Ovary (tissue), 9 donors: ENCODE measurements around the gene FUBP1. TPM values are rescaled to one million over a fixed set of nuclear protein-coding genes. Genes with fewer than 3 reads are reported as not detected.

Experiments
- DNase-seq, 5 donors: peaks; one replicate each; pipeline ENCODE4 v3.0.0-alpha.2; 2019 to 2020
- H3K27ac ChIP-seq, 2 donors: fragments of 200-600 bp; one replicate each; pipeline versions ENCODE4 v1.5.1 to v1.8.0; 2019 to 2022
- H3K27me3 ChIP-seq: fragments of 200-600 bp; one replicate; pipeline ENCODE4 v1.8.0; 2022
- H3K36me3 ChIP-seq: fragments of 200-600 bp; sonication (generic); one replicate; pipeline ENCODE4 v1.5.1; 2019
- H3K4me1 ChIP-seq: one replicate; pipeline ENCODE4 v1.8.1; 2013; ENCODE audit warnings: mild to moderate bottlenecking, moderate library complexity; ENCODE audit not compliant: insufficient read depth
- H3K4me3 ChIP-seq: fragments of 200-600 bp; sonication (generic); one replicate; pipeline ENCODE4 v1.5.1; 2017
- H3K9me3 ChIP-seq, 2 donors: fragments of 200-600 bp in 1 of 2; sonication (generic) in 1 of 2; one replicate each; pipeline versions ENCODE4 v1.5.1 to v1.8.1; 2013 to 2019; ENCODE audit warnings: mild to moderate bottlenecking in 1 of 2, moderate library complexity in 1 of 2
- EP300 ChIP-seq: sonication (generic); formaldehyde crosslinking; IDR thresholded peaks from one replicate; pipeline ENCODE4 v1.6.1; 2017; ENCODE audit warnings: antibody characterized with exemption
- POLR2A ChIP-seq: fragments of 450-650 bp; IDR thresholded peaks from one replicate; pipeline ENCODE4 v1.6.1; 2017; ENCODE audit warnings: antibody characterized with exemption, mild to moderate bottlenecking, moderate library complexity
- WGBS, 3 donors: extraction: QIAGEN DNeasy Blood & Tissue Kit in 1 of 3; methylation state at CpG; one replicate each; pipeline versions ENCODE4 v1.1.5 to v1.1.7; 2013 to 2017; 5-methylcytosine and 5-hydroxymethylcytosine counted together
- intact Hi-C, 4 donors: fragments of 100-400 bp; cut with DNase I; formaldehyde crosslinking; loops; one replicate each; pipeline versions ENCODE4 v1.11.0 to v1.15.1; 2022 to 2023
- polyA plus RNA-seq, 2 donors: library from polyadenylated mRNA; stranded (reverse); fragments of 200-250 nt in 1 of 2; fragments of 350-450 nt in 1 of 2; fragmentation: Illumina TruSeq in 1 of 2; extraction: RNeasy Lipid Tissue Mini Kit (QIAGEN cat#74804) in 1 of 2; gene quantifications; one replicate each; pipeline ENCODE4 v1.2.3, GENCODE V29; 2013 to 2014
- total RNA-seq, 7 donors: library from RNA; depleted of rRNA in 2 of 7; stranded (reverse); fragments of >200 nt in 2 of 7; fragmentation: NEBNext Ultra II Directional in 3 of 7; extraction: Animal tissue kit (Norgen Biotek cat#: 25700) in 3 of 7; gene quantifications; one replicate each; pipeline versions ENCODE4 v1.1.0 to v1.2.4, GENCODE V29; 2016 to 2023
- TF ChIP-seq, protein P1 (sequence below), 3 donors: fragments of 450-650 bp in 2 of 3; fragments of 200-600 bp in 1 of 3; IDR thresholded peaks; one replicate each; pipeline versions ENCODE4 v1.5.1 to v1.8.0; 2016 to 2022; ENCODE audit warnings: antibody characterized with exemption in 3 of 3, mild to moderate bottlenecking in 1 of 3
- donor health status: DM: no; HTN: no; CAD: no; lungs with moderate emphysema.
- donor health status: DM: no; HTN: no; CAD: no.
- donor health status: Bipolar disorder and iron deficiency.
- donor health status: DM: yes; HTN: yes; CAD: no.
- donor health status: DM: no; HTN: no; CAD: no.
- donor health status: DM: yes; HTN: yes; CAD: no.

FUBP1 gene
- total and polyA plus RNA-seq, 9 donors: 78.8 to 169 (median 115) TPM

DNA sequence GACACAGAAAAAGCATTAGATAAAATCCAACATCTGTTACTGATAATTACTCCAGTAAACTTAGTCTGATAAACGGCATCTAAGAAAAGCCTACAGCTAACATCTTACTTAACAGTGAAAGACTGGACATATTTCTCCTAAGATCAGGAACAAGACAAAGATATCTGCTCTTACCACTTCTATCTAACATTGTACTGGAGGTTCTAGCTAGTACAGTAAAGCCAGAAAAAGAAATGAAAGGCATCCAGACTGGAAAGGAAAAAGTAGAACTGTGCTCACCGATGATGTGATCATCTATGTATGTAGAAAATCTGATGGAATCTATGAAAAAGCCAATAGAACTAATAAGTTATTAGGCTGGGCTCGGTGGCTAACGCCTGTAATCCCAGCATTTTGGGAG is 68.8 kb downstream of the FUBP1 start:
- H3K27ac ChIP-seq: no peak overlapping the region
- TF ChIP-seq EP300 (no peak), POLR2A (no peak)
- TF ChIP-seq, protein P1, sequence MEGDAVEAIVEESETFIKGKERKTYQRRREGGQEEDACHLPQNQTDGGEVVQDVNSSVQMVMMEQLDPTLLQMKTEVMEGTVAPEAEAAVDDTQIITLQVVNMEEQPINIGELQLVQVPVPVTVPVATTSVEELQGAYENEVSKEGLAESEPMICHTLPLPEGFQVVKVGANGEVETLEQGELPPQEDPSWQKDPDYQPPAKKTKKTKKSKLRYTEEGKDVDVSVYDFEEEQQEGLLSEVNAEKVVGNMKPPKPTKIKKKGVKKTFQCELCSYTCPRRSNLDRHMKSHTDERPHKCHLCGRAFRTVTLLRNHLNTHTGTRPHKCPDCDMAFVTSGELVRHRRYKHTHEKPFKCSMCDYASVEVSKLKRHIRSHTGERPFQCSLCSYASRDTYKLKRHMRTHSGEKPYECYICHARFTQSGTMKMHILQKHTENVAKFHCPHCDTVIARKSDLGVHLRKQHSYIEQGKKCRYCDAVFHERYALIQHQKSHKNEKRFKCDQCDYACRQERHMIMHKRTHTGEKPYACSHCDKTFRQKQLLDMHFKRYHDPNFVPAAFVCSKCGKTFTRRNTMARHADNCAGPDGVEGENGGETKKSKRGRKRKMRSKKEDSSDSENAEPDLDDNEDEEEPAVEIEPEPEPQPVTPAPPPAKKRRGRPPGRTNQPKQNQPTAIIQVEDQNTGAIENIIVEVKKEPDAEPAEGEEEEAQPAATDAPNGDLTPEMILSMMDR (IDR thresholded peaks at IDR 0.05): no peak

DNA sequence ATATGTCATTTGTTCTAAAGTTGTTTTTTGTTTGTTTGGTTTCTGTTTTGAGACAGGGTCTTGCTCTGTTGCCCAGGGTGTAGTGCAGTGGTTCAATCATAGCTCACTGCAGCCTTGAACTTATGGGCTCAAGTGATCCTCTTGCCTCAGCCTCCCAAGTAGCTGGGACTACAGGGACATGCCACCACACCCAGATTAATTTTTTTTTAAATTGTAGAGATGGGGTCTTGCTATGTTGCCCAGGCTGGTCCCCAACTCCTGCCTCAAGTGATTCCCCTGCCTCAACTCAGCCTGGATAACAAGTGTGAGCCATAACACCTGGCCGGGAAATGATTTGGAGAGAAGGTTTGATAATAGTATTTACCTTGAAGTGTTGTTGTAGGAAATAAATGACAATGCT is 72.2 kb downstream of the FUBP1 start:
- H3K27me3 ChIP-seq: no peaks in the 10 kb centered on the region
- no peak overlapping the region for H3K27ac ChIP-seq
- no peaks in the 10 kb centered on the region for H3K9me3 ChIP-seq
- DNase-seq: no peak
- whole genome bisulfite sequencing, 3 donors: 94 to 100% (median 100%) methylated on average over 1 of the region's 1 CpG
- no peak overlapping the region for H3K4me3 ChIP-seq
- no peak for TF ChIP-seq POLR2A
- TF ChIP-seq, protein P1 (IDR thresholded peaks at IDR 0.05): no peak
- no peak for TF ChIP-seq EP300
- no peaks in the 10 kb centered on the region for H3K36me3 ChIP-seq
- H3K4me1 ChIP-seq: no peaks in the 10 kb centered on the region
- intact Hi-C loops: no loop called here

More for the DNA sequence above, 68.8 kb downstream of the FUBP1 start:
- no peaks in the 10 kb centered on the region for H3K36me3 ChIP-seq
- 90 to 93% (median 91%) methylated on average over 4 of the region's 4 CpGs for WGBS, 3 donors
- H3K4me1 ChIP-seq: no peaks in the 10 kb centered on the region
- intact Hi-C loops: no loop called here
- H3K4me3 ChIP-seq: no peak overlapping the region
- no peak for DNase-seq
- H3K27me3 ChIP-seq: no peaks in the 10 kb centered on the region
- H3K9me3 ChIP-seq: no peaks in the 10 kb centered on the region

DNA sequence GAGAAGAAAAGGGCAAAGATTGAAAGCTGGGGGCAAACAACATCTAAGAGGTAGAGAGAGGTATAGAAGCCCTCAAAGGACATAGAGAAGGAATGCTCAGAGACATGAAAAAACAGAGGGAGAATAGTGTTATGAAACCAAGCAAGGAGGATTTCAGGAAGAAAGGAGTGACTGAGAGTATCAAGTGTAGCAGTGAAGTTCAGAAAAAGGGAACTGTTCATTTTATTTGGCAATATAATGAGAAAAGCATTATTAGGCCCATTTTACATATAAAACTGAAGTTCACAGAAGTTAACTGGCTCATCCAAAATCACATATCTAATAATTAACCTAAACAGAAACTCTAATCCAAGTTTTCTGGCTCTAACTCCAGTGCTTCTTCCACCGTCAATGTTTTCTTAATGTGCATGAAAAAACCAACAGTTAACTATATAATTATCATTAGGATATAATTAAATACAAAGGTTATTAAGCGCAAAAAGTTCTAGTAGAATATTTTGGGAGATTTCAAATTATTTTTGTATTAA is 72.8 kb downstream of the FUBP1 start:
- TF ChIP-seq, protein P1 (IDR thresholded peaks at IDR 0.05): no peak
- no peak for TF ChIP-seq POLR2A
- no peak for TF ChIP-seq EP300
- H3K27me3 ChIP-seq: no peaks in the 10 kb centered on the region
- no peak for DNase-seq
- intact Hi-C loops: no loop called here
- H3K9me3 ChIP-seq: no peaks in the 10 kb centered on the region
- H3K4me3 ChIP-seq: no peak overlapping the region
- H3K27ac ChIP-seq: no peak overlapping the region
- no peaks in the 10 kb centered on the region for H3K4me1 ChIP-seq
- no peaks in the 10 kb centered on the region for H3K36me3 ChIP-seq
- WGBS, 3 donors: 76 to 77% (median 76%) methylated on average over 2 of the region's 2 CpGs

DNA sequence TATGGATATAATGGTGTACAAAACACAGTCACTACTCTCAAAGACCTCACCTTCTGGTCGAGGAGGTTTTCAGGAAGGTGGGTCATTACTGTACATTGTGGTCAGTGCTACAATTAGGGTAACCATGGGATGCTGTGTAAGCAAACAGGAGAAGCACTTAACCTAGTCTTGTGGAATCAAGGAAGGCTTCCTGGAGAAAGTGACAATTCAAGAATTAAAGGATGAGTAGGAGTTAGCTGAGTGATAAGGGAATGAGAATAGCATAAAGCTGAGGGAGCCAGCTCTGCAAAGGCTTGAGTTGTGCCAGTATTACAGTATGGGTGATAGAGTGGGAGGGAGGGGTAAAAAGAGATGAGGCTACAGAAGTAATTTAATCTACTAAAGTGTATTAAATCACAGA is 73.3 kb downstream of the FUBP1 start:
- H3K36me3 ChIP-seq: no peaks in the 10 kb centered on the region
- TF ChIP-seq EP300 (no peak), POLR2A (no peak)
- TF ChIP-seq, protein P1 (IDR thresholded peaks at IDR 0.05): no peak
- no peaks in the 10 kb centered on the region for H3K9me3 ChIP-seq
- H3K27ac ChIP-seq: no peak overlapping the region
- intact Hi-C loops: no loop called here
- H3K4me1 ChIP-seq: no peaks in the 10 kb centered on the region
- H3K4me3 ChIP-seq: no peak overlapping the region
- H3K27me3 ChIP-seq: no peaks in the 10 kb centered on the region
- DNase-seq: no peak
- WGBS, 3 donors: 81 to 95% (median 91%) methylated on average over 1 of the region's 1 CpG
